Esophagus muscularis mucosa (tissue), 3 donors: ENCODE measurements around the gene ZNF490.

ENCODE experiments used
- POLR2A ChIP-seq: fragments of 450-650 bp; IDR thresholded peaks from one replicate; pipeline ENCODE4 v1.6.1; 2017; ENCODE audit warnings: antibody characterized with exemption, moderate library complexity, mild to moderate bottlenecking, low read depth
- POLR2AphosphoS5 ChIP-seq, 2 donors: sonication (generic); formaldehyde crosslinking; IDR thresholded peaks; one replicate each; pipeline ENCODE4 v1.6.1; 2017; ENCODE audit warnings: antibody characterized with exemption in 2 of 2
- TF ChIP-seq, protein P1 (sequence below), 3 experiments: fragments of 200-600 bp in 2 of 3; fragments of 450-650 bp in 1 of 3; sonication (generic) in 2 of 3; IDR thresholded peaks; one replicate each; pipeline ENCODE4 v1.5.1; 2017 to 2019; ENCODE audit warnings: antibody characterized with exemption in 3 of 3, mild to moderate bottlenecking in 2 of 3, moderate library complexity in 1 of 3

DNA sequence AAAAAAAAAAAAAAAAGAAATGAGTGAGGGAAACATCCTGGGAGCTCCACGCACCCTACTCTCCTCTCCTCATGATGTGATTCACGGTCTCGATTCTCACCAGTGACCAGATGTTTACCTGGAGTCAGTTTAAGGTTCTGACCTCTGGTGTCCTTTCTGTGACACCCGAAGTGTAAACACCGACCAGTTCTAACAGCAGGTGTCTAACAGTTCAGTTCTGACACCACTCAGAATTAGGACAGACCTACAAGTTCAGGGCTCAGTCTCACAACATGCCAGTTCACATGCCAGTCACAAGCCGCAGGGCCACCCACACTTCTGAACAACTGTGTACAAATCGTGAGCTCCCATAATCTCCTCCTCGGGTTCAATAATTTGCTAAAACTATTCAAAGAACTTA, 65.3 kb downstream of the ZNF490 start:
- TF ChIP-seq, protein P1, sequence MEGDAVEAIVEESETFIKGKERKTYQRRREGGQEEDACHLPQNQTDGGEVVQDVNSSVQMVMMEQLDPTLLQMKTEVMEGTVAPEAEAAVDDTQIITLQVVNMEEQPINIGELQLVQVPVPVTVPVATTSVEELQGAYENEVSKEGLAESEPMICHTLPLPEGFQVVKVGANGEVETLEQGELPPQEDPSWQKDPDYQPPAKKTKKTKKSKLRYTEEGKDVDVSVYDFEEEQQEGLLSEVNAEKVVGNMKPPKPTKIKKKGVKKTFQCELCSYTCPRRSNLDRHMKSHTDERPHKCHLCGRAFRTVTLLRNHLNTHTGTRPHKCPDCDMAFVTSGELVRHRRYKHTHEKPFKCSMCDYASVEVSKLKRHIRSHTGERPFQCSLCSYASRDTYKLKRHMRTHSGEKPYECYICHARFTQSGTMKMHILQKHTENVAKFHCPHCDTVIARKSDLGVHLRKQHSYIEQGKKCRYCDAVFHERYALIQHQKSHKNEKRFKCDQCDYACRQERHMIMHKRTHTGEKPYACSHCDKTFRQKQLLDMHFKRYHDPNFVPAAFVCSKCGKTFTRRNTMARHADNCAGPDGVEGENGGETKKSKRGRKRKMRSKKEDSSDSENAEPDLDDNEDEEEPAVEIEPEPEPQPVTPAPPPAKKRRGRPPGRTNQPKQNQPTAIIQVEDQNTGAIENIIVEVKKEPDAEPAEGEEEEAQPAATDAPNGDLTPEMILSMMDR (IDR thresholded peaks at IDR 0.05), result no peak
- no peak for TF ChIP-seq POLR2AphosphoS5 (IDR thresholded peaks at IDR 0.05)
- TF ChIP-seq POLR2A, result no peak
